ENCODE results near the gene SUPV3L1. TPM values are rescaled to one million over a fixed set of nuclear protein-coding genes. Genes with fewer than 3 reads are reported as not detected.

Gene SUPV3L1
- total RNA-seq, result 10 to 100 TPM; 24.6 to 32.0 (median 28.1) TPM

DNA sequence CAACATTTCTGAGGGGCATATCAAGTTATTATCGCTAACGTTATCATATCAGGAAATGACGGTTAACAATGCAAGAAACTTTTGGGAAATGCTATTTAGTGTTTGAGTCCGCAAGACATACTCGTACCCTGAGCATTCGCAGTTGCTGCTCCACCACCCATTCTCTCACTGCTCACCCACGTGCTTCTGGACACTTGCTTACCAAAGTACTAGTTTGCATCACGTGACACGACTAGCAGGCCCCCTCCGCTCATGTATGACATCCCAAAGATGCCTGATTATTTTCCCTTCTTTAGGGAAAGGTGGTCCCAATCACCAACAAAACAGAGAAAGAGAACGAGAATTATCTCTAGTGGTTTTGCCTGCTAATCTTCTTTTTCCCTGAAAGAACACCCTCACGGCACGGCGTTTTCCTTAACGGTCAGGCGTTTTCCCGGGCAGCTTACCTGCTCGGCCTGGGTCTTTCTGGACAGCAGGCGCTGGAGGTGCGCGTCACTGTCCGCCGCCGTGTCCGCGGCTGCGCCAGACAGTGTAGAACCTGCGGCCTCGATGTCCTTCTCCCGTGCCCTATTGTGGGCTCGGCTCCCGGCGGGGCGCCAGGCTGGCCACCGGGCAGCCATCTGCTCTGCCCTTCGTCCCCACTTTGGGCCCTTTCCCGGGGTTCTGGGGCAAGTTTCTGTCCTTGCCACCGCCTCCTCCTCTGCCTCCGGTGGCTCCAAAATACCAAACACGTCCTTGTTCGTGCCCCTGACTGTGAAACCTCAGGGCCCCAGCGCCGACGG lies at the start of gene SUPV3L1:
Gene SUPV3L1 (plus strand): TSS at position 492 of the 782 bp plus-strand sequence. CDS start 58 bp downstream, at position 550.
- TF ChIP-seq, protein P1, sequence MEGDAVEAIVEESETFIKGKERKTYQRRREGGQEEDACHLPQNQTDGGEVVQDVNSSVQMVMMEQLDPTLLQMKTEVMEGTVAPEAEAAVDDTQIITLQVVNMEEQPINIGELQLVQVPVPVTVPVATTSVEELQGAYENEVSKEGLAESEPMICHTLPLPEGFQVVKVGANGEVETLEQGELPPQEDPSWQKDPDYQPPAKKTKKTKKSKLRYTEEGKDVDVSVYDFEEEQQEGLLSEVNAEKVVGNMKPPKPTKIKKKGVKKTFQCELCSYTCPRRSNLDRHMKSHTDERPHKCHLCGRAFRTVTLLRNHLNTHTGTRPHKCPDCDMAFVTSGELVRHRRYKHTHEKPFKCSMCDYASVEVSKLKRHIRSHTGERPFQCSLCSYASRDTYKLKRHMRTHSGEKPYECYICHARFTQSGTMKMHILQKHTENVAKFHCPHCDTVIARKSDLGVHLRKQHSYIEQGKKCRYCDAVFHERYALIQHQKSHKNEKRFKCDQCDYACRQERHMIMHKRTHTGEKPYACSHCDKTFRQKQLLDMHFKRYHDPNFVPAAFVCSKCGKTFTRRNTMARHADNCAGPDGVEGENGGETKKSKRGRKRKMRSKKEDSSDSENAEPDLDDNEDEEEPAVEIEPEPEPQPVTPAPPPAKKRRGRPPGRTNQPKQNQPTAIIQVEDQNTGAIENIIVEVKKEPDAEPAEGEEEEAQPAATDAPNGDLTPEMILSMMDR (IDR thresholded peaks at IDR 0.05; ENCODE audit: low read depth), result no peak

DNA sequence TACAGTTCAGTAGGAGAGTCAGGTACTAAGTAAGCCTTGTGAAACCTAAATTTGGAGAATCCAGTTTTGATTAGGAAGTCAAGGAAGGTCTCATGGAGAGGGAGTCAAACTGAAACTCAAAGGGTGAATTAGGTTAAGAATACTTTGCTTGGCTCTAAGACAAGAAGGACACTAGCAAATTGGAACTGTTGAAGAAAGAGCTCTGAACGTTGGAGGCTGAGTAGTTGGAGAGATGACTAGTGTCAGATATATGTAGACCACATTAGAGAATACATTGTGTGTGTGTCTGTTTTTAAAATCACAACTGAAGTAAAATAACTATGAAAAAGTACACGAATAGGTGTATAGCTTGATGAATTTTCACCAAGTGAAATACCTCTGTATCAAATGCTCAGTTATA lies 49.8 kb upstream of the SUPV3L1 start:
- TF ChIP-seq, protein P1 (IDR thresholded peaks at IDR 0.05; ENCODE audit: low read depth), result no peak

DNA sequence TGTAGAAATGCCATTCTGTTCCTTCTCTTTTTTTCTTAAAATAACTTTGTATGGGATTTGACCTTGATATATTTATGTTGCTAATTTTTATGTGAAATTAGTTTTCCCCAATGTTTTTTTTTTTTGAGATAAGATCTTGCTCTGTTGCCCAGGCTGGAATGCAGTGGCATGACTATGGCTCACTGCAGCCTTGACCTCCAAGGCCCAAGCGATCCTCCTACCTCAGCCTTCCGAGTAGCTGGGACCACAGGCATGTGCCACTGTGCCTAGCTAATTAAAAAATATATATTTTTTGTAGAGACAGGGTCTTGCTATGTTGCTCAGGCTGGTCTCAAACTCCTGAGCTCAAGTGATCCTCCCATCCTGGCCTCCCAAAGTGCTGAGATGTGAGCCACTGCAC lies 40.1 kb upstream of the SUPV3L1 start:
- TF ChIP-seq, protein P1 (IDR thresholded peaks at IDR 0.05; ENCODE audit: low read depth), result no peak

DNA sequence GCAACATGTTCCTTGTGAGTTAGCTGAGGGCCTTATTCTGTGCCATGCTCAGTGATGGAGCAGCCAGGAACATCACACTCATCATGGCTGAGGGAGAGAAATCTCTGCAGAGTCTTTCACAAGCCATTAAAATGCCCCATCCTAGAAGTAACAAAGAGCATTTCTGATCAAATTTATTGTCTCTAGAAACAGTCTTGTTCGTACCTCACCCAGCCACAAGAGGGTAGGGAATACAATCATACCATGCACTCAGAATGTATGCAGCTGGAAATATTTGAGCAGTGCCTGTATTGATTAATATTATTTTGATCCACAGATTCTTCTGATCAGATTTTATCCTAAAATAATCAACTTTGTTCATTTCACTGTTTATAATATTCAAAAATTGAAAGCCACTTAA lies 38.7 kb upstream of the SUPV3L1 start:
- TF ChIP-seq, protein P1 (IDR thresholded peaks at IDR 0.05; ENCODE audit: low read depth), result no peak

DNA sequence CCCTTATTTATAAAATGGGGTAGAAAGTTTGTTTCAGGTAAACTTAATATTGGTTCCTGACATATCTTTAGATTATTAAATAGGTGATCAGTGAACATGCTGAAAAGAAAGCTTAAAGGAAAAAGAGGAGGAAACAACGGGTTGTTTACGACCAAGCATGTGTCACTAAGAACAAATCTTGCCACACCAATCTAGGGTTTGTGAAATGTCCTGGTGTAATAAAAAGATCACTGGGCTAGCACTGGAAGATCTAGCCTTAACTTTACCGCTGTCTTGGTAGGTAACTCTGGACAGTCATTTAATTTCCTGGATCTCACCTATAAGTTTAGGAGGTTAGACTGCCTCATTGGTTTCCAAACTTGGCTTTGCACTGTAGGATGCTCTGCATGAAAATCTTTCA lies 37.1 kb upstream of the SUPV3L1 start:
- TF ChIP-seq, protein P1 (IDR thresholded peaks at IDR 0.05; ENCODE audit: low read depth), result no peak

DNA sequence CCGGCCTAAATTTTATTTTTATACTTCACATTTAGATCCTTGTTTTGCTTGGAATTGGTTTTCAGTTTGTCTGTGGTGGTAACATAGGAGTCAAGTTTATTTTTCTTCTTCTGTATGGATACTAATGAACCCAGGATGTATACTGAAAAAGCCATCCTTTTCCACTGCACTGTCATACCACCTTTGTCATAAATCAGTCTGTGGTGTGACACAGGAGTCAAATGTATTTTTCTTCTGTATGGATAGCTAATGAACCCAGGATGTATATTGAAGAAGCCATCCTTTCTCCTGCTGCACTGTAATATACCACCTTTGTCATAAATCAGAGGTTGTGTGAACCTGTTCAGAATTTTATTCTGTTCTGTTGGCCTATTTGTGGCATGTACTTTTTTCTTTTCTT lies 34.7 kb upstream of the SUPV3L1 start:
- TF ChIP-seq, protein P1 (IDR thresholded peaks at IDR 0.05; ENCODE audit: low read depth), result no peak

DNA sequence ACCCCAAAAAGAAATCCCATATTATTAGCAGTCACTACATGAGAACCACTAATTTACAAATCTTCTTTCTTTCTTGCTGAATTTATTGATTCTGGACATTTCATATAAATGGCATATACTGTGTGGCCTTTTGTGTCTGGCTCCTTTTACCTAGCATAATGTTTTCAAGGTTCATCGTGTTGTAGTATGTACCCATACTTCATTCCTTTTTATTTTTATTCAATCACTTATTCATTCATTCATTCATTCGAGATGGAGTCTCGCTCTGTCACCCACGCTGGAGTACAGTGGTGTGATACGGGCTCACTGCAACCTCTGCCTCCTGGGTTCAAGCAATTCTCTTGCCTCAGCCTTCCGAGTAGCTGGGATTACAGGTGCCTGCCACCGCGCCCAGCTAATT lies 34.2 kb upstream of the SUPV3L1 start:
- TF ChIP-seq, protein P1 (IDR thresholded peaks at IDR 0.05; ENCODE audit: low read depth), result no peak
